ENCODE measurements around the gene ATP5F1D.

DNA sequence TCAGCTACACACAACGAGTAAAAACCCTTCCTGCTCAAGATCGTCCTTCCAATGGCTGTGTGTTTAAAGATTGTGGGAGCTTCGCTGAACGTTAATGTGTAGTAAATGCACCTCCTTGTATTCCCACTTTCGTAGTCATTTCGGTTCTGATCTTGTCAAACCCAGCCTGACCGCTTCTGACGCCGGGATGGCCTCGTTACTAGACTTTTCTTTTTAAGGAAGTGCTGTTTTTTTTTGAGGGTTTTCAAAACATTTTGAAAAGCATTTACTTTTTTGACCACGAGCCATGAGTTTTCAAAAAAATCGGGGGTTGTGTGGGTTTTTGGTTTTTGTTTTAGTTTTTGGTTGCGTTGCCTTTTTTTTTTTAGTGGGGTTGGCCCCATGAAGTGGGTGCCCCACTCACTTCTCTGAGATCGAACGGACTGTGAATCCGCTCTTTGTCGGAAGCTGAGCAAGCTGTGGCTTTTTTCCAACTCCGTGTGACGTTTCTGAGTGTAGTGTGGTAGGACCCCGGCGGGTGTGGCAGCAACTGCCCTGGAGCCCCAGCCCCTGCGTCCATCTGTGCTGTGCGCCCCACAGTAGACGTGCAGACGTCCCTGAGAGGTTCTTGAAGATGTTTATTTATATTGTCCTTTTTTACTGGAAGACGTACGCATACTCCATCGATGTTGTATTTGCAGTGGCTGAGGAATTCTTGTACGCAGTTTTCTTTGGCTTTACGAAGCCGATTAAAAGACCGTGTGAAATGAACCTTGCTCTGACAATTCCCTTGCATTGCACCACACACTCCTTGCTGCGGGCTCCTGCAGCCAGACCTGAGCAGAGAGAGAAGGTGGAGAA lies 31.1 kb downstream of the ATP5F1D start:
- TF ChIP-seq, protein P1, sequence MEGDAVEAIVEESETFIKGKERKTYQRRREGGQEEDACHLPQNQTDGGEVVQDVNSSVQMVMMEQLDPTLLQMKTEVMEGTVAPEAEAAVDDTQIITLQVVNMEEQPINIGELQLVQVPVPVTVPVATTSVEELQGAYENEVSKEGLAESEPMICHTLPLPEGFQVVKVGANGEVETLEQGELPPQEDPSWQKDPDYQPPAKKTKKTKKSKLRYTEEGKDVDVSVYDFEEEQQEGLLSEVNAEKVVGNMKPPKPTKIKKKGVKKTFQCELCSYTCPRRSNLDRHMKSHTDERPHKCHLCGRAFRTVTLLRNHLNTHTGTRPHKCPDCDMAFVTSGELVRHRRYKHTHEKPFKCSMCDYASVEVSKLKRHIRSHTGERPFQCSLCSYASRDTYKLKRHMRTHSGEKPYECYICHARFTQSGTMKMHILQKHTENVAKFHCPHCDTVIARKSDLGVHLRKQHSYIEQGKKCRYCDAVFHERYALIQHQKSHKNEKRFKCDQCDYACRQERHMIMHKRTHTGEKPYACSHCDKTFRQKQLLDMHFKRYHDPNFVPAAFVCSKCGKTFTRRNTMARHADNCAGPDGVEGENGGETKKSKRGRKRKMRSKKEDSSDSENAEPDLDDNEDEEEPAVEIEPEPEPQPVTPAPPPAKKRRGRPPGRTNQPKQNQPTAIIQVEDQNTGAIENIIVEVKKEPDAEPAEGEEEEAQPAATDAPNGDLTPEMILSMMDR (IDR thresholded peaks at IDR 0.05), result no peak
- TF ChIP-seq POLR2A (IDR thresholded peaks at IDR 0.05), result no peak

All from adrenal gland (tissue), 5 donors.